Mesenchymal stem cell (in vitro differentiated cells and primary cell): ENCODE results near the gene SLC38A4.
A peak's percentile ranks its signal among the peaks of the same experiment; 100 is the strongest.

Source experiments
- DNase-seq: peaks from one replicate; pipeline ENCODE4 v3.0.0-alpha.2; 2013
- H2AFZ ChIP-seq: one replicate; pipeline ENCODE4 v1.6.1; 2013; ENCODE audit warnings: low read depth, mild to moderate bottlenecking, control low read depth, inconsistent platforms, low read length, moderate library complexity
- H2AK5ac ChIP-seq: 2 replicates; pipeline ENCODE4 v1.6.1; 2013; ENCODE audit warnings: low read length, moderate library complexity, mild to moderate bottlenecking, inconsistent platforms; ENCODE audit not compliant: severe bottlenecking
- H2BK120ac ChIP-seq: one replicate; pipeline ENCODE4 v1.6.1; 2013; ENCODE audit warnings: low read depth, mild to moderate bottlenecking, inconsistent platforms, low read length, moderate library complexity
- H2BK12ac ChIP-seq, 2 experiments: one replicate each; pipeline ENCODE4 v1.6.1; 2013; ENCODE audit warnings: inconsistent platforms in 2 of 2, low read length in 2 of 2, mild to moderate bottlenecking in 2 of 2, moderate library complexity in 2 of 2, control low read depth in 1 of 2
- H2BK15ac ChIP-seq: one replicate; pipeline ENCODE4 v1.6.1; 2013; ENCODE audit warnings: mild to moderate bottlenecking, low read depth, inconsistent platforms; ENCODE audit not compliant: poor library complexity, severe bottlenecking
- H2BK5ac ChIP-seq: 2 replicates; pipeline ENCODE4 v1.6.1; 2013; ENCODE audit warnings: low read depth, mild to moderate bottlenecking, low read length, control low read depth, inconsistent platforms; ENCODE audit not compliant: poor library complexity, severe bottlenecking
- H3K14ac ChIP-seq, 2 experiments: one replicate each; pipeline ENCODE4 v1.6.1; 2013; ENCODE audit warnings: inconsistent platforms in 2 of 2, low read length in 2 of 2, control low read depth in 1 of 2, mild to moderate bottlenecking in 1 of 2, moderate library complexity in 1 of 2
- H3K18ac ChIP-seq, 2 experiments: one replicate each; pipeline ENCODE4 v1.6.1; 2013; ENCODE audit warnings: inconsistent platforms in 2 of 2, low read length in 2 of 2, control low read depth in 1 of 2, low read depth in 1 of 2, mild to moderate bottlenecking in 1 of 2
- H3K23ac ChIP-seq, 2 experiments: one replicate each; pipeline ENCODE4 v1.6.1; 2013; ENCODE audit warnings: inconsistent platforms in 2 of 2, low read length in 2 of 2, mild to moderate bottlenecking in 2 of 2, moderate library complexity in 2 of 2, control low read depth in 1 of 2
- H3K27ac ChIP-seq: 2 replicates; pipeline ENCODE4 v1.5.1; 2013; ENCODE audit warnings: mild to moderate bottlenecking, moderate library complexity, low read length, control low read depth, inconsistent platforms; ENCODE audit not compliant: poor library complexity, severe bottlenecking
- H3K27me3 ChIP-seq, 2 experiments: 2 replicates each; pipeline versions ENCODE4 v1.6.1 to v1.7.0; 2013; ENCODE audit warnings: low read length in 2 of 2, mild to moderate bottlenecking in 2 of 2, moderate library complexity in 2 of 2, control low read depth in 1 of 2, inconsistent platforms in 1 of 2; ENCODE audit not compliant: control insufficient read depth in 1 of 2, insufficient read depth in 1 of 2
- H3K36me3 ChIP-seq, 2 experiments: 2 replicates each; pipeline versions ENCODE4 v1.6.1 to v1.7.0; 2013; ENCODE audit warnings: low read length in 2 of 2, control low read depth in 1 of 2, inconsistent platforms in 1 of 2, low read depth in 1 of 2, mild to moderate bottlenecking in 1 of 2; ENCODE audit not compliant: insufficient read depth in 2 of 2, control insufficient read depth in 1 of 2
- H3K4ac ChIP-seq, 2 experiments: one replicate each; pipeline ENCODE4 v1.6.1; 2013; ENCODE audit warnings: inconsistent platforms in 2 of 2, low read length in 2 of 2, mild to moderate bottlenecking in 2 of 2, moderate library complexity in 2 of 2, control low read depth in 1 of 2, low read depth in 1 of 2
- H3K4me1 ChIP-seq: 2 replicates; pipeline ENCODE4 v1.6.1; 2013; ENCODE audit warnings: low read depth, low read length, control low read depth; ENCODE audit not compliant: control insufficient read depth, insufficient read depth
- H3K4me2 ChIP-seq: 2 replicates; pipeline ENCODE4 v1.6.1; 2013; ENCODE audit warnings: low read length, mild to moderate bottlenecking, inconsistent platforms; ENCODE audit not compliant: poor library complexity, severe bottlenecking
- H3K4me3 ChIP-seq, 2 experiments: 2 replicates each; pipeline versions ENCODE4 v1.5.1 to v1.7.0; 2013; ENCODE audit warnings: low read length in 2 of 2, mild to moderate bottlenecking in 2 of 2, control low read depth in 1 of 2, low read depth in 1 of 2; ENCODE audit not compliant: insufficient read depth in 1 of 2
- H3K79me1 ChIP-seq: replicated peaks from 2 replicates; pipeline ENCODE4 v1.6.1; 2013; ENCODE audit warnings: mild to moderate bottlenecking, control low read depth, low read length, inconsistent platforms; ENCODE audit not compliant: poor library complexity, severe bottlenecking
- H3K9ac ChIP-seq: 2 replicates; pipeline ENCODE4 v1.7.0; 2013; ENCODE audit warnings: mild to moderate bottlenecking, low read length, moderate library complexity
- H3K9me3 ChIP-seq: 2 replicates; pipeline ENCODE4 v1.7.0; 2013; ENCODE audit warnings: mild to moderate bottlenecking, low read length; ENCODE audit not compliant: control insufficient read depth
- H4K8ac ChIP-seq: one replicate; pipeline ENCODE4 v1.6.1; 2013; ENCODE audit warnings: inconsistent platforms, mild to moderate bottlenecking, low read length, moderate library complexity
- H4K91ac ChIP-seq: one replicate; pipeline ENCODE4 v1.6.1; 2013; ENCODE audit warnings: mild to moderate bottlenecking, low read length, inconsistent platforms
- WGBS: methylation state at CpG from one replicate; pipeline ENCODE4 v1.1.7; 2013; ENCODE audit warnings: mixed read lengths; 5-methylcytosine and 5-hydroxymethylcytosine counted together

The SLC38A4 gene

GRCh38 chr12:46723629-46724419, 102.0 kb downstream of the SLC38A4 start:
- no peak overlapping the region for H3K27ac ChIP-seq
- no peak overlapping the region for H3K4me3 ChIP-seq
- H3K9me3 ChIP-seq: no peaks in the 10 kb centered on the region
- no peak overlapping the region for H2BK15ac ChIP-seq
- no peaks in the 10 kb centered on the region for H3K79me1 ChIP-seq
- H3K9ac ChIP-seq: no peak overlapping the region
- no peak overlapping the region for H4K8ac ChIP-seq
- DNase-seq: no peak
- H2AFZ ChIP-seq: no peak overlapping the region
- no peak overlapping the region for H2AK5ac ChIP-seq
- H3K18ac ChIP-seq: no peak overlapping the region
- no peak overlapping the region for H2BK120ac ChIP-seq
- H3K27me3 ChIP-seq: no peaks in the 10 kb centered on the region
- H3K4me1 ChIP-seq: no peaks in the 10 kb centered on the region
- no peak overlapping the region for H3K4me2 ChIP-seq
- no peak overlapping the region for H2BK12ac ChIP-seq
- no peak overlapping the region for H3K23ac ChIP-seq
- H3K36me3 ChIP-seq: no peaks in the 10 kb centered on the region
- no peak overlapping the region for H3K14ac ChIP-seq
- H3K4ac ChIP-seq: no peak overlapping the region
- H2BK5ac ChIP-seq: no peak overlapping the region
- WGBS: 81% methylated on average over 2 of the region's 3 CpGs
- no peak overlapping the region for H4K91ac ChIP-seq

DNA sequence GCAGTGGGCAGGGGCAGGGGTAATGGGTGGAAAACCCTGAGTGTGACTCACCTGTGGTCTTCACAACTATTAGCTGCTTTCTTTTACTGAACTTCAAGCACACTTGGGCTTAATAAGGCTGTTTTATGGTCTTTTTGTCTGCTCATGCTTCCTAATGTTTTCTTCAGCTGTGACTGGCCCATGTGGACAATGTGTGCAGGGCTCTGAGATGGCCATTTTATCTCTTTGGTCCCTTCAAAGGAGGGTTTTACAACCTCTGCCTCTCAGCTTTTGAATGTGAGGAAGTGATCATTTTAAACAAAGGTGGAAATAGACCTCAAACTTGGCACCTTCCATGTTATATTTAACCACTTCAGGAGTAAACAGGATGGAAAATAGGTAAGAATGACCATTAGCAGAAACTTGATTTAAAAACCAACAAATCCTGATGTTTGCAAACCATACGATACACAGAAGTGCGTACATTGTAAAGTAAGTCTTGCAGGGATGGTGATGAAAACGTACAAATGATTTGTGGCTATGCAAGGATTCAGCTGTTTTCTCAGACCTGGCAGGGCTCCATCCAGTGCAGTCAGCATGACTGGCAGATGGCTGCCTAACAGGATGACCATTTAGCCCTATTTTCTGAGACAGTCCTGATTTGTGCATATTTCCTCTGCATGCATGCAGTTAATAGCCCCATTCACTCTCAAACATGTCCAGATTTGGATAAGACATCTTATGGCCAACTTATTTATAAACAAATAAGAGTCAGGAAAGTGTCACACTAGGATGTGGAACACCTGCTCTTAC, 103.2 kb downstream of the SLC38A4 start:
- Histone ChIP-seq H3K79me1 (no peaks in the 10 kb centered on the region), H3K9ac (no peak overlapping the region), H3K9me3 (no peaks in the 10 kb centered on the region), H3K4me3 (no peak overlapping the region), H2AK5ac (no peak overlapping the region), H2BK15ac (no peak overlapping the region), H3K4me1 (no peaks in the 10 kb centered on the region), H3K14ac (no peak overlapping the region), H4K8ac (no peak overlapping the region), H2BK120ac (no peak overlapping the region), H4K91ac (no peak overlapping the region), H2BK12ac (no peak overlapping the region), H3K18ac (no peak overlapping the region), H3K36me3 (no peaks in the 10 kb centered on the region), H3K27ac (no peak overlapping the region), H3K23ac (no peak overlapping the region), H3K27me3 (no peaks in the 10 kb centered on the region), H3K4ac (no peak overlapping the region), H2AFZ (no peak overlapping the region), H3K4me2 (no peak overlapping the region), H2BK5ac (no peak overlapping the region)
- WGBS: 88% methylated on average over 3 of the region's 3 CpGs
- no peak for DNase-seq

DNA sequence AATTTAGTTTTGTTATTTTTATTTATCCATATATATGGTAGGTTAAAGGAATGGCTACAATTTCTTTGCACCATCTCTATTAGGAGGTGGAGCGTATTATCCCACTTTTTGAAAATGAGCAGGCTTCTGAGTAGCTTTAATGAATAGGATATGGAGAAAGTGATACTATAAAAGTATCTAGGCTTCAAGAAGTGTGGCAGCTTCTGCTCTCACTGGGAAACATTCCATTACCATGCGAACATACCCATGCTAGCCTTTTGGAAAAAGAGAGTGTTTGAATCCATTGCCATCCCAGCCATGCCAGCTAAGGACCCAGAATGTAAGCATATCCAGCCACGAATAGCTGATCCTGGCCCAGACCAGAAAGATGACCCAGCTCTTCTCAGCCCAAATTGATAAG, 107.3 kb downstream of the SLC38A4 start:
- no peak overlapping the region for H4K8ac ChIP-seq
- no peak overlapping the region for H3K18ac ChIP-seq
- no peaks in the 10 kb centered on the region for H3K4me1 ChIP-seq
- no peak overlapping the region for H2BK5ac ChIP-seq
- no peak overlapping the region for H3K14ac ChIP-seq
- 83% methylated on average over 3 of the region's 3 CpGs for WGBS
- H3K4me3 ChIP-seq: no peak overlapping the region
- no peak overlapping the region for H2AK5ac ChIP-seq
- no peak overlapping the region for H3K9ac ChIP-seq
- no peaks in the 10 kb centered on the region for H3K79me1 ChIP-seq
- H2BK15ac ChIP-seq: no peak overlapping the region
- no peaks in the 10 kb centered on the region for H3K27me3 ChIP-seq
- no peak overlapping the region for H2BK12ac ChIP-seq
- no peaks in the 10 kb centered on the region for H3K36me3 ChIP-seq
- H3K23ac ChIP-seq: no peak overlapping the region
- no peak overlapping the region for H2BK120ac ChIP-seq
- H4K91ac ChIP-seq: no peak overlapping the region
- H2AFZ ChIP-seq: no peak overlapping the region
- H3K9me3 ChIP-seq: no peaks in the 10 kb centered on the region
- no peak for DNase-seq
- H3K4me2 ChIP-seq: no peak overlapping the region
- H3K27ac ChIP-seq: no peak overlapping the region
- no peak overlapping the region for H3K4ac ChIP-seq

GRCh38 chr12:46717868-46718267, 107.9 kb downstream of the SLC38A4 start:
- H3K4me2 ChIP-seq: no peak overlapping the region
- no peak overlapping the region for H4K91ac ChIP-seq
- no peak overlapping the region for H2BK5ac ChIP-seq
- H2AFZ ChIP-seq: no peak overlapping the region
- H3K4ac ChIP-seq: no peak overlapping the region
- no peaks in the 10 kb centered on the region for H3K4me1 ChIP-seq
- peak; percentile 21 for DNase-seq
- no peaks in the 10 kb centered on the region for H3K79me1 ChIP-seq
- no peak overlapping the region for H3K14ac ChIP-seq
- H3K4me3 ChIP-seq: no peak overlapping the region
- no peak overlapping the region for H3K9ac ChIP-seq
- H2BK15ac ChIP-seq: no peak overlapping the region
- no peaks in the 10 kb centered on the region for H3K27me3 ChIP-seq
- H3K36me3 ChIP-seq: no peaks in the 10 kb centered on the region
- H3K9me3 ChIP-seq: no peaks in the 10 kb centered on the region
- H3K18ac ChIP-seq: no peak overlapping the region
- H2BK12ac ChIP-seq: no peak overlapping the region
- H4K8ac ChIP-seq: no peak overlapping the region
- 66% methylated on average over 3 of the region's 3 CpGs for WGBS
- no peak overlapping the region for H3K27ac ChIP-seq
- H3K23ac ChIP-seq: no peak overlapping the region
- no peak overlapping the region for H2AK5ac ChIP-seq
- H2BK120ac ChIP-seq: no peak overlapping the region
